Right lung (tissue), 5 donors: ENCODE data around the gene HMX3. TPM values are rescaled to one million over a fixed set of nuclear protein-coding genes. Genes with fewer than 3 reads are reported as not detected.
A peak's percentile ranks its signal among the peaks of the same experiment; 100 is the strongest.

Experiments
- DNase-seq, 2 donors: peaks; one replicate each; pipeline ENCODE4 v3.0.0-alpha.2; 2013
- polyA plus RNA-seq, 5 donors: library from polyadenylated mRNA; unstranded; fragments of 120-200 nt; gene quantifications; one replicate each; pipeline versions ENCODE4 v1.2.1 to v1.2.3, GENCODE V29; 2013; ENCODE audit warnings: inconsistent platforms in 1 of 5, low replicate concordance in 1 of 5; ENCODE audit not compliant: insufficient read length in 5 of 5, insufficient read depth in 1 of 5

HMX3 gene
- polyA plus RNA-seq, 5 donors, result not detected

- no peak for DNase-seq
Observed at GRCh38 chr10:123147635-123148413, 12.1 kb downstream of the HMX3 start, which contains the start of gene HMX2. HMX2 (plus strand) TSS chr10:123148136; CDS start chr10:123148379, 243 bp downstream.

GRCh38 chr10:123148414-123149161 is 12.8 kb downstream of the HMX3 start:
- DNase-seq, result no peak

GRCh38 chr10:123149162-123149567 is 13.4 kb downstream of the HMX3 start:
- no peak for DNase-seq

- no peak for DNase-seq
Observed at GRCh38 chr10:123149568-123150270, 13.9 kb downstream of the HMX3 start.

GRCh38 chr10:123150271-123150985 is 14.7 kb downstream of the HMX3 start:
- DNase-seq, result no peak

- DNase-seq, result no peak
Observed at GRCh38 chr10:123150986-123151736, 15.4 kb downstream of the HMX3 start.

GRCh38 chr10:123151737-123152135 is 16.0 kb downstream of the HMX3 start:
- DNase-seq, result no peak

GRCh38 chr10:123153486-123154091 is 17.8 kb downstream of the HMX3 start:
- DNase-seq, result no peak

GRCh38 chr10:123154092-123154710 is 18.4 kb downstream of the HMX3 start, which contains the start of gene BUB3:
BUB3 (plus strand) TSS chr10:123154402; CDS start chr10:123154918, 516 bp downstream.
- DNase-seq, result peak; percentile 98 to 99

- DNase-seq, result no peak
Observed at GRCh38 chr10:123154711-123155505, 19.1 kb downstream of the HMX3 start.

GRCh38 chr10:123156078-123156477 is 20.3 kb downstream of the HMX3 start:
- DNase-seq, result no peak

GRCh38 chr10:123157210-123157609 is 21.4 kb downstream of the HMX3 start:
- no peak for DNase-seq

- no peak for DNase-seq
Observed at GRCh38 chr10:123158682-123159081, 22.9 kb downstream of the HMX3 start.

- no peak for DNase-seq
Observed at GRCh38 chr10:123160311-123160980, 24.7 kb downstream of the HMX3 start.

- peak; percentile 48 to 51 for DNase-seq
Observed at GRCh38 chr10:123164319-123164718, 28.5 kb downstream of the HMX3 start.

- DNase-seq, result no peak
Observed at GRCh38 chr10:123165445-123166072, 29.8 kb downstream of the HMX3 start.

GRCh38 chr10:123166618-123167017 is 30.8 kb downstream of the HMX3 start:
- DNase-seq, result no peak

GRCh38 chr10:123170961-123171360 is 35.2 kb downstream of the HMX3 start:
- no peak for DNase-seq
